ENCODE data around the gene NDUFC1. TPM values are rescaled to one million over a fixed set of nuclear protein-coding genes. Genes with fewer than 3 reads are reported as not detected.

The NDUFC1 gene
- total and polyA plus RNA-seq, 2 of the 8 experiments (the other 6 are each of a cell fraction or from before 2014, with no cell fraction given), result 41.9 to 62.0 TPM

DNA sequence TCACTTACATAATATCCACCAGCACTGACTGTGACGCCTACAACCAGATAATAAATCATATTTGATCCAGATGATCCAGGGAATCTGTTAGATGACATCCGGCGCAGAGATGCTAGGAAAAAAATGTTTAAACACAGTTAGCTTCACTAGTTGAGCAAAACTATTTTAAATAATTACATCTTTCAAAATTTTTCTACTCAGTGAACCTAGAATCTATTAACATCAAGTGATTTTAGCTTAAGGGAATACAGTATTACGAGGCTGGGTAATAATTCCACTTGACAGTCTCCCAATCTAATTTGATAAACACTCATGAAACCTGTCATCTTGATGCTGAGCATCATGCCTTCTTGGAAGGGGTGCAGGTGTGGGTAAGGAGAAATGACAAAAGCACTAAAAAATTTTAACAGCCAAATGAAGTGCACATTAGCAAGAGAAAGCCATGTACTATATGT is 27.0 kb downstream of the NDUFC1 start (continued):
- TF ChIP-seq CHD7 (IDR thresholded peaks at IDR 0.05; ENCODE audit: insufficient replicate concordance, low read length), result no peak
- TF ChIP-seq, protein P1, sequence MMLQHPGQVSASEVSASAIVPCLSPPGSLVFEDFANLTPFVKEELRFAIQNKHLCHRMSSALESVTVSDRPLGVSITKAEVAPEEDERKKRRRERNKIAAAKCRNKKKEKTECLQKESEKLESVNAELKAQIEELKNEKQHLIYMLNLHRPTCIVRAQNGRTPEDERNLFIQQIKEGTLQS (IDR thresholded peaks at IDR 0.05; ENCODE audit: insufficient read depth, low read depth, low read length), result no peak
- no peak for TF ChIP-seq GTF2F1 (IDR thresholded peaks at IDR 0.05; ENCODE audit: borderline replicate concordance, low read depth, low read length)
- no peak for TF ChIP-seq KDM1A (IDR thresholded peaks at IDR 0.05; ENCODE audit: borderline replicate concordance, low read length)
- no peak for TF ChIP-seq JUN (IDR thresholded peaks at IDR 0.05; ENCODE audit: low read depth, low read length)
- TF ChIP-seq MAX (IDR thresholded peaks at IDR 0.05), result no peak
- no peak for TF ChIP-seq SRF (IDR thresholded peaks at IDR 0.05; ENCODE audit: low read depth, low read length)
- no peak for TF ChIP-seq BACH1 (IDR thresholded peaks at IDR 0.05; ENCODE audit: low read length)
- TF ChIP-seq TAF1 (IDR thresholded peaks at IDR 0.05; ENCODE audit: low read depth, low read length), result no peak
- no peak for TF ChIP-seq TEAD4 (IDR thresholded peaks at IDR 0.05; ENCODE audit: low read depth, low read length)
- TF ChIP-seq SUZ12 (IDR thresholded peaks at IDR 0.05; ENCODE audit: low read length), result no peak
- no peak for TF ChIP-seq RFX5 (IDR thresholded peaks at IDR 0.05; ENCODE audit: borderline replicate concordance, low read depth, low read length)
